ENCODE results near the gene CPLX3.

Gene CPLX3

DNA sequence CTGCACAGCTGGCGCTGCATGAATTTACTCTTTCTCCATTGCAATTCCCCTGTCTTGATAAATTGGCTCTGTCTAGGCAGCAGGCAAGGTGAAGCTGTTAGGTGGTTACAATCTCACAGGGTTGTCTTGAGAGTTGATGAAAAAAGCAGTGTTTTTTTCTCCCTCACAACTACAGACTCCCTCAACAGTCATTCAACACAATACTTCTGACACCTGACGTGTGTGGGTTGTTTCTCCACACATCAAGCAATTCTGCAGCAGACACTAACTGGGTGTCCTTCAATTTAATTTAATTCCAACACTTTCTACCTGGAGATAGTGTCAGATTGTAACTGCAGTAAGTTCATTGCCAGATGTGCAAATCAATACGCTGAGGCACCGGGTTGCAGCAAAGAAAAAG lies 51.8 kb downstream of the CPLX3 start:
- TF ChIP-seq TOX (CRISPR knock-in tag; IDR thresholded peaks at IDR 0.05; ENCODE audit: borderline replicate concordance): no peak
- TF ChIP-seq OSR1 (CRISPR knock-in tag; IDR thresholded peaks at IDR 0.05): no peak
- no peak for TF ChIP-seq ZC3H10 (CRISPR knock-in tag; IDR thresholded peaks at IDR 0.05)
- no peak for TF ChIP-seq ESRRG (CRISPR knock-in tag; IDR thresholded peaks at IDR 0.05)
- TF ChIP-seq, protein P1, sequence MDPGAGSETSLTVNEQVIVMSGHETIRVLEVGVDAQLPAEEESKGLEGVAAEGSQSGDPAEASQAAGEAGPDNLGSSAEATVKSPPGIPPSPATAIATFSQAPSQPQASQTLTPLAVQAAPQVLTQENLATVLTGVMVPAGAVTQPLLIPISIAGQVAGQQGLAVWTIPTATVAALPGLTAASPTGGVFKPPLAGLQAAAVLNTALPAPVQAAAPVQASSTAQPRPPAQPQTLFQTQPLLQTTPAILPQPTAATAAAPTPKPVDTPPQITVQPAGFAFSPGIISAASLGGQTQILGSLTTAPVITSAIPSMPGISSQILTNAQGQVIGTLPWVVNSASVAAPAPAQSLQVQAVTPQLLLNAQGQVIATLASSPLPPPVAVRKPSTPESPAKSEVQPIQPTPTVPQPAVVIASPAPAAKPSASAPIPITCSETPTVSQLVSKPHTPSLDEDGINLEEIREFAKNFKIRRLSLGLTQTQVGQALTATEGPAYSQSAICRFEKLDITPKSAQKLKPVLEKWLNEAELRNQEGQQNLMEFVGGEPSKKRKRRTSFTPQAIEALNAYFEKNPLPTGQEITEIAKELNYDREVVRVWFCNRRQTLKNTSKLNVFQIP (CRISPR knock-in tag; IDR thresholded peaks at IDR 0.05; ENCODE audit: borderline replicate concordance, low read depth): no peak
- TF ChIP-seq RARB (CRISPR knock-in tag; IDR thresholded peaks at IDR 0.05): no peak
- no peak for ATAC-seq
